H1 (cell line): ENCODE measurements around the gene ERI2. TPM values are rescaled to one million over a fixed set of nuclear protein-coding genes. Genes with fewer than 3 reads are reported as not detected.
A peak's percentile ranks its signal among the peaks of the same experiment; 100 is the strongest.

ENCODE experiments used
- ATF3 ChIP-seq: IDR thresholded peaks from 2 replicates; pipeline ENCODE4 v1.6.1; 2011; ENCODE audit warnings: low read depth, mild to moderate bottlenecking, low read length; ENCODE audit not compliant: insufficient read depth
- BRCA1 ChIP-seq: IDR thresholded peaks from 2 replicates; pipeline ENCODE4 v1.6.1; 2012; ENCODE audit warnings: low read depth, low read length, improper control_type of control experiment
- CHD1 ChIP-seq: IDR thresholded peaks from 2 replicates; pipeline ENCODE4 v1.6.1; 2012; ENCODE audit warnings: low read depth, low read length, improper control_type of control experiment
- CHD2 ChIP-seq: IDR thresholded peaks from 2 replicates; pipeline ENCODE4 v1.6.1; 2012; ENCODE audit warnings: low read length, improper control_type of control experiment
- E2F6 ChIP-seq: IDR thresholded peaks from 2 replicates; pipeline ENCODE4 v1.6.1; 2012; ENCODE audit warnings: inconsistent platforms
- EGR1 ChIP-seq: IDR thresholded peaks from 2 replicates; pipeline ENCODE4 v1.6.1; 2011; ENCODE audit warnings: low read depth, low read length, borderline replicate concordance
- EZH2 ChIP-seq: fragments of 200-600 bp; sonication (generic); IDR thresholded peaks from 2 replicates; pipeline ENCODE4 v1.7.1; 2012; ENCODE audit warnings: low read depth, mild to moderate bottlenecking, moderate library complexity, low read length, inconsistent platforms; ENCODE audit not compliant: severe bottlenecking
- FOSL1 ChIP-seq: IDR thresholded peaks from 2 replicates; pipeline ENCODE4 v1.6.1; 2011; ENCODE audit warnings: mild to moderate bottlenecking, low read depth, low read length, moderate library complexity; ENCODE audit not compliant: insufficient read depth
- GTF2F1 ChIP-seq: IDR thresholded peaks from 2 replicates; pipeline ENCODE4 v1.6.1; 2012; ENCODE audit warnings: low read depth, low read length, improper control_type of control experiment, borderline replicate concordance
- MAFK ChIP-seq: IDR thresholded peaks from 2 replicates; pipeline ENCODE4 v1.6.1; 2012; ENCODE audit warnings: low read depth, mild to moderate bottlenecking, improper control_type of control experiment, low read length
- POLR2A ChIP-seq, 2 experiments: IDR thresholded peaks; 1 replicate in 1 of 2; 2 replicates in 1 of 2; pipeline ENCODE4 v1.6.1; 2011; ENCODE audit warnings: low read depth in 2 of 2, low read length in 2 of 2, mild to moderate bottlenecking in 2 of 2; ENCODE audit errors: control extremely low read depth in 1 of 2
- POU5F1 ChIP-seq: IDR thresholded peaks from 2 replicates; pipeline ENCODE4 v1.6.1; 2011; ENCODE audit warnings: low read depth, mild to moderate bottlenecking, low read length, moderate library complexity
- SAP30 ChIP-seq: fragments of 300-600 bp; sonication (generic); IDR thresholded peaks from 2 replicates; pipeline ENCODE4 v1.7.1; 2012; ENCODE audit warnings: low read length, moderate library complexity, mild to moderate bottlenecking, inconsistent platforms; ENCODE audit not compliant: insufficient read depth, insufficient replicate concordance
- SIN3A ChIP-seq, 2 experiments: IDR thresholded peaks in 1 of 2; conservative IDR thresholded peaks in 1 of 2; 2 replicates each; pipeline ENCODE4 v1.6.1; 2011 to 2012; ENCODE audit warnings: low read length in 2 of 2, improper control_type of control experiment in 1 of 2, low read depth in 1 of 2, mild to moderate bottlenecking in 1 of 2
- SIRT6 ChIP-seq: IDR thresholded peaks from one replicate; pipeline ENCODE4 v1.7.1; 2012; ENCODE audit warnings: low read length, inconsistent platforms
- SIX5 ChIP-seq: IDR thresholded peaks from 2 replicates; pipeline ENCODE4 v1.6.1; 2011; ENCODE audit warnings: mild to moderate bottlenecking, low read depth, low read length
- SP2 ChIP-seq: IDR thresholded peaks from 2 replicates; pipeline ENCODE4 v1.6.1; 2012; ENCODE audit warnings: mild to moderate bottlenecking, low read length, inconsistent platforms
- TAF1 ChIP-seq: IDR thresholded peaks from 2 replicates; pipeline ENCODE4 v1.6.1; 2011; ENCODE audit warnings: mild to moderate bottlenecking, low read depth, low read length
- TAF7 ChIP-seq: optimal IDR thresholded peaks from 2 replicates; pipeline ENCODE3; 2011; ENCODE audit warnings: low read depth, mild to moderate bottlenecking, inconsistent platforms, low read length, moderate library complexity, borderline replicate concordance
- TCF12 ChIP-seq: IDR thresholded peaks from 2 replicates; pipeline ENCODE4 v1.6.1; 2011; ENCODE audit warnings: low read depth, mild to moderate bottlenecking, low read length
- USF2 ChIP-seq: IDR thresholded peaks from 2 replicates; pipeline ENCODE4 v1.6.1; 2011; ENCODE audit warnings: low read length, improper control_type of control experiment
- YY1 ChIP-seq: IDR thresholded peaks from 2 replicates; pipeline ENCODE4 v1.6.1; 2011; ENCODE audit warnings: low read depth, mild to moderate bottlenecking, low read length
- polyA plus RNA-seq, 7 experiments: library from polyadenylated mRNA; depleted of rRNA in 3 of 7; stranded (reverse) in 5 of 7; unstranded in 2 of 7; fragments of >200 nt in 5 of 7; fragments of 200-250 nt in 2 of 7; gene quantifications; 1 replicate in 5 of 7; 2 replicates in 1 of 7; 4 replicates in 1 of 7; pipeline versions ENCODE4 v1.2.1 to v1.2.3, GENCODE V29; 2011 to 2013; ENCODE audit warnings: missing spikeins in 2 of 7, mixed read lengths in 2 of 7
- total RNA-seq: library from RNA; stranded (reverse); fragmentation: NEBNext Ultra II Directional; extraction: Animal tissue kit (Norgen Biotek cat#: 25700); gene quantifications from 2 replicates; pipeline ENCODE4 v1.2.1, GENCODE V29; 2021

Gene ERI2
- total and polyA plus RNA-seq, 2 of the 8 experiments (the other 6 are each of a cell fraction or from before 2014, with no cell fraction given) = 11.0 to 12.6 TPM

- TF ChIP-seq E2F6 (peak; percentile 48; the same call in 1 of the 2 replicates), GTF2F1 (0 out of 2 replicates have a peak, but pooled peaks have one; percentile 44), POLR2A (IDR thresholded peaks at IDR 0.05; ENCODE audit: control extremely low read depth in 1 of 2, low read depth in 2 of 2, low read length in 2 of 2) (peak; percentile 75 to 79; a peak in 2 of 3 replicates), SP2 (no peak), YY1 (peak; percentile 91), TCF12 (no peak), SIRT6 (no peak), TAF7 (peak; percentile 93), CHD2 (no peak), SIN3A (conservative IDR thresholded peaks at IDR 0.05 in 1 of 2, IDR thresholded peaks at IDR 0.05 in 1 of 2; ENCODE audit: low read depth in 1 of 2, low read length in 2 of 2) (peak; percentile 62 to 95; a peak in 2 of 4 replicates), CHD1 (0 out of 2 replicates have a peak, but pooled peaks have one; percentile 37), EZH2 (no peak), BRCA1 (no peak; the same call in 1 of the 2 replicates), SIX5 (no peak), EGR1 (peak; percentile 39; the same call in 1 of the 2 replicates), SAP30 (peak; percentile 94), MAFK (no peak), POU5F1 (no peak), FOSL1 (no peak), TAF1 (peak; percentile 93), USF2 (no peak), ATF3 (no peak)
Measured at GRCh38 chr16:20806168-20807050, at the start of gene ERI2, which contains the start of gene REXO5 (continued).
